ENCODE results near the gene DAAM1.

DNA sequence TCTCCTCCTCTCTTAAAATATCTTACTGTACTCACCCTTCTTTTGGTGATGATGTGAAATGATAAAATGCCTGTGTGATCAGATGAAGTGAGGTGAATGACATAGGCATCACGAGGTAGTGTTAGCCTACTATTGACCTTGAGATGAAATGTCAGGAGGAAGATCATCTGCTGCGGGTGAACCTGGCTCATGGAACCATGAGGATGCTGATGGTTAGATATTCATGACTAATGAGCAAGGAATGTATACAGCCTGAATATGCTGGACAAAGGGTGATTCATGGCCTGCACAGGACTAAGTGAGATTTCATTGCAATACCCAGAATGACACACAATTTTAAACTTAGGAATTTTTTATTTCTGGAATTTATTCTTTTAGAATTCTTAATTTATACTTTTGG lies 89.6 kb downstream of the DAAM1 start:
- TF ChIP-seq, protein P1, sequence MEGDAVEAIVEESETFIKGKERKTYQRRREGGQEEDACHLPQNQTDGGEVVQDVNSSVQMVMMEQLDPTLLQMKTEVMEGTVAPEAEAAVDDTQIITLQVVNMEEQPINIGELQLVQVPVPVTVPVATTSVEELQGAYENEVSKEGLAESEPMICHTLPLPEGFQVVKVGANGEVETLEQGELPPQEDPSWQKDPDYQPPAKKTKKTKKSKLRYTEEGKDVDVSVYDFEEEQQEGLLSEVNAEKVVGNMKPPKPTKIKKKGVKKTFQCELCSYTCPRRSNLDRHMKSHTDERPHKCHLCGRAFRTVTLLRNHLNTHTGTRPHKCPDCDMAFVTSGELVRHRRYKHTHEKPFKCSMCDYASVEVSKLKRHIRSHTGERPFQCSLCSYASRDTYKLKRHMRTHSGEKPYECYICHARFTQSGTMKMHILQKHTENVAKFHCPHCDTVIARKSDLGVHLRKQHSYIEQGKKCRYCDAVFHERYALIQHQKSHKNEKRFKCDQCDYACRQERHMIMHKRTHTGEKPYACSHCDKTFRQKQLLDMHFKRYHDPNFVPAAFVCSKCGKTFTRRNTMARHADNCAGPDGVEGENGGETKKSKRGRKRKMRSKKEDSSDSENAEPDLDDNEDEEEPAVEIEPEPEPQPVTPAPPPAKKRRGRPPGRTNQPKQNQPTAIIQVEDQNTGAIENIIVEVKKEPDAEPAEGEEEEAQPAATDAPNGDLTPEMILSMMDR (IDR thresholded peaks at IDR 0.05; ENCODE audit: borderline replicate concordance, extremely low read depth, low read length, poor library complexity, severe bottlenecking) = no peak
- no peak for TF ChIP-seq EZH2 (IDR thresholded peaks at IDR 0.05; ENCODE audit: borderline replicate concordance, low read depth, low read length, severe bottlenecking)
